ENCODE measurements around the gene CCDC13.

DNA sequence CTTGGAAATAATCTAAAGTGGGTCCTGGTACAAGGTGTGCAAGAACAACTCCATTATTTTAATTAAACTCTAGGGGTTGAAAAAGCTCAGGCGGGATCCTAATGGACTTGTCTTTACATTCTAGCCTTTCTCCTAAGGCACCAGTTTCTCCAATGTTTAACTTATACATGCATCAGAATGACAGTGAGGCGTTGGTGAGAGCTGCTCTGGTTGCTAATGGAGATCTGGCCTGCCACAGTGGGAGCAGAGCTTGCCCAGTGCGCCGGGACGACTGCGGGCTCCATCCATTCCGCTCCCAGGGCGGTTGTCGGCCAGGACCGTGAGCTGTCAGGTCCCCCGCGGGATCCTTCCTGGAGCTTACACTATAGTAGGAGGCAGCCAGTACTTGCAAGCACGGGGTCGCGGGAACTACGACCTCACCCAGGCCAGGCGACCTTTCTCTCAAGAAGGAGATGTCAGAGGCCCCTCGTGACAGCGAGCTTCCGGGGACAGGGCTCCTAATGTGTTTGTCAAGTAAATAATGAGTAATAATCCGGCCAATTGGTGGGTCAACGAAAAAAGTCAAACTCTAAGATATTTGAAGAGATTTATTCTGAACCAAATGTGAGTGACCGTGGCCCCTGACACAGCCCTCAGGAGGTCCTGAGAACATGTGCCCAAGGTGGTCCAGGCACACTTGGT is 32.2 kb upstream of the CCDC13 start:
- TF ChIP-seq EP300 (IDR thresholded peaks at IDR 0.05; ENCODE audit: low read depth) (no peak), POLR2A (IDR thresholded peaks at IDR 0.05) (no peak)
